Measurements from ENCODE around the gene CHRD. TPM values are rescaled to one million over a fixed set of nuclear protein-coding genes. Genes with fewer than 3 reads are reported as not detected.

CHRD gene
- total and polyA plus RNA-seq, 4 experiments from 2014 or later, result not detected

- POLR2A ChIA-PET (ENCODE audit: partially characterized antibody), result no interaction called here
- H3K27me3 ChIP-seq (ENCODE audit: insufficient read depth, low read length), result peaks cover 24% of the 10 kb centered on the region
- Mint-ChIP-seq H3K36me3 (no peaks in the 10 kb centered on the region), H3K9me3 (no peaks in the 10 kb centered on the region), H3K27ac (no peak overlapping the region), H3K27me3 (peaks cover 37 to 53% of the 10 kb centered on the region in 2 donors), H3K4me1 (peaks cover 2 to 16% (median 8%) of the 10 kb centered on the region in 4 donors), H3K4me3 (no peak overlapping the region)
- peaks cover 14% of the 10 kb centered on the region for H3K4me1 ChIP-seq (ENCODE audit: insufficient read depth, low read length)
- DNase-seq, result no peak
- H3K9me3 ChIP-seq (ENCODE audit: control insufficient read depth in 1 of 2, low read length in 2 of 2), result no peaks in the 10 kb centered on the region
- intact Hi-C loops (cut with micrococcal nuclease), result no loop called here
- CTCF ChIA-PET (ENCODE audit: partially characterized antibody), result interaction anchor here (2.2 kb wide), 1 partner anchor 11 kb away, joined by 9 read pairs; no protein-coding TSS in a partner anchor
- no peak overlapping the region for H3K4me3 ChIP-seq (ENCODE audit: low read length in 2 of 2)
- no peaks in the 10 kb centered on the region for H3K36me3 ChIP-seq (ENCODE audit: insufficient read depth, low read length)
- no peak overlapping the region for H3K27ac ChIP-seq (ENCODE audit: low read depth, low read length)
Observed at GRCh38 chr3:184383033-184383740, 3.3 kb downstream of the CHRD start.

GRCh38 chr3:184384342-184384741 lies 4.5 kb downstream of the CHRD start:
- peaks cover 28 to 43% of the 10 kb centered on the region in 2 donors for H3K27me3 Mint-ChIP-seq
- H3K36me3 ChIP-seq (ENCODE audit: insufficient read depth, low read length), result no peaks in the 10 kb centered on the region
- no peak overlapping the region for H3K4me3 Mint-ChIP-seq
- no peak overlapping the region for H3K27ac ChIP-seq (ENCODE audit: low read depth, low read length)
- no peak for DNase-seq
- H3K9me3 Mint-ChIP-seq, result no peaks in the 10 kb centered on the region
- H3K9me3 ChIP-seq (ENCODE audit: control insufficient read depth in 1 of 2, low read length in 2 of 2), result no peaks in the 10 kb centered on the region
- ChIA-PET POLR2A (ENCODE audit: partially characterized antibody) (interaction anchor here (0.6 kb wide), 1 partner anchor 232 kb away, joined by 3 read pairs; no protein-coding TSS in a partner anchor), CTCF (ENCODE audit: partially characterized antibody) (interaction anchor here (1.1 to 2.2 kb wide), 2 partner anchors 9 to 12 kb away, joined by 3 to 9 read pairs; no protein-coding TSS in a partner anchor)
- H3K4me1 Mint-ChIP-seq, result peaks cover 2 to 10% (median 7%) of the 10 kb centered on the region in 4 donors
- H3K27me3 ChIP-seq (ENCODE audit: insufficient read depth, low read length), result peaks cover 14% of the 10 kb centered on the region
- H3K4me3 ChIP-seq (ENCODE audit: low read length in 2 of 2), result no peak overlapping the region
- no peak overlapping the region for H3K27ac Mint-ChIP-seq
- H3K36me3 Mint-ChIP-seq, result no peaks in the 10 kb centered on the region
- H3K4me1 ChIP-seq (ENCODE audit: insufficient read depth, low read length), result peaks cover 14% of the 10 kb centered on the region
- intact Hi-C loops (cut with micrococcal nuclease), result no loop called here

GRCh38 chr3:184384856-184385422 lies 5.1 kb downstream of the CHRD start:
- ChIA-PET CTCF (ENCODE audit: partially characterized antibody) (interaction anchor here (1.1 to 2.2 kb wide), 4 partner anchors 10 to 129 kb away, joined by 3 to 9 read pairs (median 4); no protein-coding TSS in a partner anchor), POLR2A (ENCODE audit: partially characterized antibody) (no interaction called here)
- Histone ChIP-seq H3K36me3 (ENCODE audit: insufficient read depth, low read length) (no peaks in the 10 kb centered on the region), H3K4me1 (ENCODE audit: insufficient read depth, low read length) (peaks cover 14% of the 10 kb centered on the region), H3K4me3 (ENCODE audit: low read length in 2 of 2) (no peak overlapping the region), H3K27me3 (ENCODE audit: insufficient read depth, low read length) (peaks cover 13% of the 10 kb centered on the region), H3K9me3 (ENCODE audit: control insufficient read depth in 1 of 2, low read length in 2 of 2) (no peaks in the 10 kb centered on the region), H3K27ac (ENCODE audit: low read depth, low read length) (no peak overlapping the region)
- Mint-ChIP-seq H3K36me3 (no peaks in the 10 kb centered on the region), H3K27ac (no peak overlapping the region), H3K4me3 (no peak overlapping the region), H3K27me3 (peaks cover 27 to 46% of the 10 kb centered on the region in 2 donors), H3K9me3 (no peaks in the 10 kb centered on the region), H3K4me1 (peaks cover 2 to 10% (median 6%) of the 10 kb centered on the region in 4 donors)
- no peak for DNase-seq
- intact Hi-C loops (cut with micrococcal nuclease), result no loop called here

GRCh38 chr3:184386047-184386806 lies 6.4 kb downstream of the CHRD start:
- no peak overlapping the region for H3K27ac ChIP-seq (ENCODE audit: low read depth, low read length)
- no peak overlapping the region for H3K4me3 ChIP-seq (ENCODE audit: low read length in 2 of 2)
- peaks cover 0 to 5% (median 1%) of the 10 kb centered on the region in 4 donors for H3K4me1 Mint-ChIP-seq
- H3K9me3 ChIP-seq (ENCODE audit: control insufficient read depth in 1 of 2, low read length in 2 of 2), result no peaks in the 10 kb centered on the region
- intact Hi-C loops (cut with micrococcal nuclease), result no loop called here
- no peaks in the 10 kb centered on the region for H3K36me3 ChIP-seq (ENCODE audit: insufficient read depth, low read length)
- H3K27me3 Mint-ChIP-seq, result peaks cover 23 to 52% of the 10 kb centered on the region in 2 donors
- CTCF ChIA-PET (ENCODE audit: partially characterized antibody), result interaction anchor here (1.1 to 1.5 kb wide), 2 partner anchors 32 to 128 kb away, joined by 4 read pairs; no protein-coding TSS in a partner anchor
- no peak for DNase-seq
- H3K4me1 ChIP-seq (ENCODE audit: insufficient read depth, low read length), result peaks cover 7% of the 10 kb centered on the region
- no peak overlapping the region for H3K27ac Mint-ChIP-seq
- POLR2A ChIA-PET (ENCODE audit: partially characterized antibody), result no interaction called here
- H3K4me3 Mint-ChIP-seq, result no peak overlapping the region
- peaks cover 0 to 2% (median 0%) of the 10 kb centered on the region in 8 donors for H3K9me3 Mint-ChIP-seq
- H3K27me3 ChIP-seq (ENCODE audit: insufficient read depth, low read length), result peaks cover 8% of the 10 kb centered on the region
- H3K36me3 Mint-ChIP-seq, result no peaks in the 10 kb centered on the region

GRCh38 chr3:184387174-184387714 lies 7.4 kb downstream of the CHRD start:
- no peaks in the 10 kb centered on the region for H3K4me1 ChIP-seq (ENCODE audit: insufficient read depth, low read length)
- intact Hi-C loops (cut with micrococcal nuclease), result no loop called here
- Mint-ChIP-seq H3K27ac (no peak overlapping the region), H3K4me3 (no peak overlapping the region), H3K27me3 (peaks cover 22 to 49% of the 10 kb centered on the region in 2 donors), H3K36me3 (no peaks in the 10 kb centered on the region), H3K4me1 (no peaks in the 10 kb centered on the region), H3K9me3 (peaks cover 0 to 2% (median 0%) of the 10 kb centered on the region in 8 donors)
- no peaks in the 10 kb centered on the region for H3K9me3 ChIP-seq (ENCODE audit: control insufficient read depth in 1 of 2, low read length in 2 of 2)
- ChIA-PET POLR2A (ENCODE audit: partially characterized antibody) (no interaction called here), CTCF (ENCODE audit: partially characterized antibody) (no interaction called here)
- H3K27ac ChIP-seq (ENCODE audit: low read depth, low read length), result no peak overlapping the region
- DNase-seq, result no peak
- H3K27me3 ChIP-seq (ENCODE audit: insufficient read depth, low read length), result peaks cover 2% of the 10 kb centered on the region
- H3K4me3 ChIP-seq (ENCODE audit: low read length in 2 of 2), result no peak overlapping the region
- H3K36me3 ChIP-seq (ENCODE audit: insufficient read depth, low read length), result no peaks in the 10 kb centered on the region

GRCh38 chr3:184388164-184388935 lies 8.5 kb downstream of the CHRD start:
- H3K27ac ChIP-seq (ENCODE audit: low read depth, low read length), result no peak overlapping the region
- Mint-ChIP-seq H3K9me3 (peaks cover 0 to 2% (median 0%) of the 10 kb centered on the region in 8 donors), H3K4me3 (no peak overlapping the region), H3K4me1 (no peaks in the 10 kb centered on the region), H3K27ac (no peak overlapping the region), H3K27me3 (peaks cover 15 to 43% of the 10 kb centered on the region in 2 donors), H3K36me3 (no peaks in the 10 kb centered on the region)
- DNase-seq, result no peak
- ChIA-PET POLR2A (ENCODE audit: partially characterized antibody) (no interaction called here), CTCF (ENCODE audit: partially characterized antibody) (interaction anchor here (1.1 kb wide), 1 partner anchor 17 kb away, joined by 4 read pairs; no protein-coding TSS in a partner anchor)
- H3K27me3 ChIP-seq (ENCODE audit: insufficient read depth, low read length), result no peaks in the 10 kb centered on the region
- H3K36me3 ChIP-seq (ENCODE audit: insufficient read depth, low read length), result no peaks in the 10 kb centered on the region
- H3K9me3 ChIP-seq (ENCODE audit: control insufficient read depth in 1 of 2, low read length in 2 of 2), result no peaks in the 10 kb centered on the region
- H3K4me1 ChIP-seq (ENCODE audit: insufficient read depth, low read length), result no peaks in the 10 kb centered on the region
- intact Hi-C loops (cut with micrococcal nuclease), result no loop called here
- H3K4me3 ChIP-seq (ENCODE audit: low read length in 2 of 2), result no peak overlapping the region

All from CD4-positive, alpha-beta memory T cell (primary cell).